Astrocyte (in vitro differentiated cells and primary cell): ENCODE measurements around the gene PSME4.

Experiments used
- EZH2 ChIP-seq: IDR thresholded peaks from 2 replicates; pipeline ENCODE4 v1.6.1; 2012; ENCODE audit warnings: mild to moderate bottlenecking, low read length, inconsistent platforms; ENCODE audit not compliant: insufficient read depth
- TF ChIP-seq, protein P1 (sequence below): IDR thresholded peaks from 2 replicates; pipeline ENCODE4 v1.5.1; 2011; ENCODE audit warnings: low read depth, mild to moderate bottlenecking, inconsistent platforms, low read length, moderate library complexity; ENCODE audit not compliant: insufficient read depth

- TF ChIP-seq, protein P1, sequence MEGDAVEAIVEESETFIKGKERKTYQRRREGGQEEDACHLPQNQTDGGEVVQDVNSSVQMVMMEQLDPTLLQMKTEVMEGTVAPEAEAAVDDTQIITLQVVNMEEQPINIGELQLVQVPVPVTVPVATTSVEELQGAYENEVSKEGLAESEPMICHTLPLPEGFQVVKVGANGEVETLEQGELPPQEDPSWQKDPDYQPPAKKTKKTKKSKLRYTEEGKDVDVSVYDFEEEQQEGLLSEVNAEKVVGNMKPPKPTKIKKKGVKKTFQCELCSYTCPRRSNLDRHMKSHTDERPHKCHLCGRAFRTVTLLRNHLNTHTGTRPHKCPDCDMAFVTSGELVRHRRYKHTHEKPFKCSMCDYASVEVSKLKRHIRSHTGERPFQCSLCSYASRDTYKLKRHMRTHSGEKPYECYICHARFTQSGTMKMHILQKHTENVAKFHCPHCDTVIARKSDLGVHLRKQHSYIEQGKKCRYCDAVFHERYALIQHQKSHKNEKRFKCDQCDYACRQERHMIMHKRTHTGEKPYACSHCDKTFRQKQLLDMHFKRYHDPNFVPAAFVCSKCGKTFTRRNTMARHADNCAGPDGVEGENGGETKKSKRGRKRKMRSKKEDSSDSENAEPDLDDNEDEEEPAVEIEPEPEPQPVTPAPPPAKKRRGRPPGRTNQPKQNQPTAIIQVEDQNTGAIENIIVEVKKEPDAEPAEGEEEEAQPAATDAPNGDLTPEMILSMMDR, result no peak
- no peak for TF ChIP-seq EZH2
Measured at GRCh38 chr2:53881360-53881759, 89.4 kb downstream of the PSME4 start.
